HEK293 (cell line): Measurements from ENCODE around the gene WRAP73.

Source experiments
- CTCF ChIA-PET: fragments of 350-600 bp; formaldehyde crosslinking; extraction: SDS; loops from one replicate; lab custom pipeline; 2021; ENCODE audit warnings: antibody characterized with exemption; lab: Yijun Ruan, JAX
- POLR2A ChIA-PET: fragments of 300-600 bp; formaldehyde crosslinking; extraction: SDS; loops from one replicate; lab custom pipeline; 2020; ENCODE audit warnings: antibody characterized with exemption, inconsistent platforms; lab: Yijun Ruan, JAX
- H3K27ac ChIP-seq: fragments of 200-500 bp; sonication (Bioruptor generic); 2 replicates; pipeline ENCODE4 v1.5.1; 2014; ENCODE audit warnings: low read depth, low read length, control low read depth, inconsistent platforms; ENCODE audit errors: extremely low read depth
- H3K36me3 ChIP-seq, 2 experiments: fragments of 200-500 bp in 1 of 2; sonication (Bioruptor generic) in 1 of 2; 1 replicate in 1 of 2; 2 replicates in 1 of 2; pipeline ENCODE4 v1.5.1; 2014 to 2017; ENCODE audit warnings: inconsistent platforms in 2 of 2, low read length in 2 of 2; ENCODE audit not compliant: control insufficient read depth in 2 of 2, insufficient read depth in 1 of 2
- H3K4me1 ChIP-seq: fragments of 200-500 bp; sonication (Bioruptor generic); 2 replicates; pipeline ENCODE4 v1.5.1; 2014; ENCODE audit warnings: mild to moderate bottlenecking, low read length, inconsistent platforms; ENCODE audit not compliant: control insufficient read depth, insufficient read depth
- H3K4me3 ChIP-seq: 2 replicates; pipeline ENCODE4 v1.5.1; 2011; ENCODE audit warnings: low read depth, mild to moderate bottlenecking, control low read depth, low read length, moderate library complexity
- H3K9me3 ChIP-seq: fragments of 200-500 bp; sonication (Bioruptor generic); 2 replicates; pipeline ENCODE4 v1.5.1; 2014; ENCODE audit warnings: low read depth, low read length, inconsistent platforms; ENCODE audit not compliant: control insufficient read depth, insufficient read depth
- HOXC10 ChIP-seq: sonication (generic); formaldehyde crosslinking; IDR thresholded peaks from 2 replicates; pipeline ENCODE4 v1.8.1; 2023; ENCODE audit warnings: mild to moderate bottlenecking, missing genetic modification reagents
- IKZF3 ChIP-seq: fragments of 450-650 bp; IDR thresholded peaks from 2 replicates; pipeline ENCODE4 v1.5.0; 2018; ENCODE audit warnings: missing biosample characterization, mild to moderate bottlenecking, missing genetic modification characterization, moderate library complexity
- KLF16 ChIP-seq: fragments of 450-650 bp; formaldehyde crosslinking; IDR thresholded peaks from 2 replicates; pipeline ENCODE4 v1.5.1; 2017; ENCODE audit warnings: missing biosample characterization, missing genetic modification characterization
- PRDM6 ChIP-seq: fragments of 450-650 bp; formaldehyde crosslinking; IDR thresholded peaks from 2 replicates; pipeline ENCODE4 v1.5.1; 2017; ENCODE audit warnings: missing biosample characterization, missing genetic modification characterization
- ZBTB20 ChIP-seq: fragments of 450-650 bp; formaldehyde crosslinking; IDR thresholded peaks from 2 replicates; pipeline ENCODE4 v1.5.1; 2016; ENCODE audit warnings: missing biosample characterization, missing genetic modification characterization
- ZBTB6 ChIP-seq: fragments of 450-650 bp; formaldehyde crosslinking; IDR thresholded peaks from 2 replicates; pipeline ENCODE4 v1.5.1; 2017; ENCODE audit warnings: missing biosample characterization, missing genetic modification characterization
- ZEB2 ChIP-seq: fragments of 450-650 bp; formaldehyde crosslinking; IDR thresholded peaks from 2 replicates; pipeline ENCODE4 v1.5.1; 2016; ENCODE audit warnings: missing biosample characterization, missing genetic modification characterization
- ZIC2 ChIP-seq: fragments of 450-650 bp; formaldehyde crosslinking; IDR thresholded peaks from 2 replicates; pipeline ENCODE4 v1.5.1; 2016; ENCODE audit warnings: missing biosample characterization, missing genetic modification characterization
- ZNF157 ChIP-seq: fragments of 450-650 bp; formaldehyde crosslinking; IDR thresholded peaks from 2 replicates; pipeline ENCODE4 v1.5.1; 2016; ENCODE audit warnings: missing biosample characterization, missing genetic modification characterization
- ZNF169 ChIP-seq: fragments of 450-650 bp; formaldehyde crosslinking; IDR thresholded peaks from 2 replicates; pipeline ENCODE4 v1.5.1; 2016; ENCODE audit warnings: missing biosample characterization, missing genetic modification characterization
- ZNF26 ChIP-seq: fragments of 450-650 bp; formaldehyde crosslinking; IDR thresholded peaks from 2 replicates; pipeline ENCODE4 v1.5.1; 2016; ENCODE audit warnings: missing biosample characterization, missing genetic modification characterization
- ZNF302 ChIP-seq: fragments of 450-650 bp; formaldehyde crosslinking; IDR thresholded peaks from 2 replicates; pipeline ENCODE4 v1.5.1; 2016; ENCODE audit warnings: missing biosample characterization, missing genetic modification characterization, low read depth
- ZNF426 ChIP-seq: fragments of 450-650 bp; formaldehyde crosslinking; IDR thresholded peaks from 2 replicates; pipeline ENCODE4 v1.5.1; 2017; ENCODE audit warnings: missing biosample characterization, missing genetic modification characterization, mild to moderate bottlenecking, inconsistent platforms, moderate library complexity
- ZNF529 ChIP-seq: fragments of 450-650 bp; formaldehyde crosslinking; IDR thresholded peaks from 2 replicates; pipeline ENCODE4 v1.5.1; 2017; ENCODE audit warnings: missing genetic modification characterization, missing biosample characterization; ENCODE audit not compliant: insufficient replicate concordance
- ZNF561 ChIP-seq: fragments of 450-650 bp; IDR thresholded peaks from 2 replicates; pipeline ENCODE4 v1.5.1; 2018; ENCODE audit warnings: missing biosample characterization, missing genetic modification characterization, borderline replicate concordance
- ZNF623 ChIP-seq: fragments of 450-650 bp; formaldehyde crosslinking; IDR thresholded peaks from 2 replicates; pipeline ENCODE4 v1.5.1; 2016; ENCODE audit warnings: missing biosample characterization, missing genetic modification characterization
- ZNF624 ChIP-seq: fragments of 450-650 bp; formaldehyde crosslinking; IDR thresholded peaks from 2 replicates; pipeline ENCODE4 v1.5.1; 2017; ENCODE audit warnings: missing biosample characterization, missing genetic modification characterization
- ZNF76 ChIP-seq: fragments of 450-650 bp; formaldehyde crosslinking; IDR thresholded peaks from 2 replicates; pipeline ENCODE4; 2016; ENCODE audit warnings: low read depth, missing biosample characterization, missing genetic modification characterization, borderline replicate concordance
- ZNF785 ChIP-seq: fragments of 450-650 bp; formaldehyde crosslinking; IDR thresholded peaks from 2 replicates; pipeline ENCODE4 v1.5.1; 2016; ENCODE audit warnings: missing biosample characterization, missing genetic modification characterization
- ZSCAN16 ChIP-seq: fragments of 450-650 bp; formaldehyde crosslinking; IDR thresholded peaks from 2 replicates; pipeline ENCODE4 v1.5.1; 2016; ENCODE audit warnings: missing biosample characterization, missing genetic modification characterization
- ZSCAN18 ChIP-seq: fragments of 450-650 bp; formaldehyde crosslinking; IDR thresholded peaks from 2 replicates; pipeline ENCODE4 v1.5.1; 2016; ENCODE audit warnings: missing biosample characterization, missing genetic modification characterization

Gene WRAP73

GRCh38 chr1:3590139-3590763 lies 59.7 kb downstream of the WRAP73 start (continued):
- no peak for TF ChIP-seq ZNF26 (tag by site-specific recombination)

GRCh38 chr1:3588395-3588794 lies 61.5 kb downstream of the WRAP73 start:
- no peak overlapping the region for H3K27ac ChIP-seq
- CTCF ChIA-PET = interaction anchor here (0.6 to 3.3 kb wide), 5 partner anchors 9 to 29 kb away, joined by 3 to 41 read pairs (median 3); no protein-coding TSS in a partner anchor

More at GRCh38 chr1:3588395-3588794, 61.5 kb downstream of the WRAP73 start:
- no peak for TF ChIP-seq ZSCAN16 (tag by site-specific recombination)
- no peak for TF ChIP-seq ZNF529 (tag by site-specific recombination)
- TF ChIP-seq ZIC2 = no peak
- no peak for TF ChIP-seq ZNF426 (tag by site-specific recombination)
- no peak for TF ChIP-seq HOXC10 (CRISPR knock-in tag)
- TF ChIP-seq ZEB2 (tag by site-specific recombination) = no peak
- TF ChIP-seq ZNF623 = no peak
- TF ChIP-seq KLF16 = no peak
- TF ChIP-seq ZSCAN18 (tag by site-specific recombination) = no peak
- TF ChIP-seq ZNF561 (tag by site-specific recombination) = no peak
- TF ChIP-seq ZNF76 (tag by site-specific recombination) = no peak
- no peak for TF ChIP-seq ZNF169 (tag by site-specific recombination)
- TF ChIP-seq ZNF157 (tag by site-specific recombination) = no peak
- TF ChIP-seq ZNF785 (tag by site-specific recombination) = no peak
- no peak for TF ChIP-seq PRDM6
- no peak for TF ChIP-seq ZNF302
- no peak for TF ChIP-seq ZBTB6 (tag by site-specific recombination)
- TF ChIP-seq ZNF624 = no peak
- no peak for TF ChIP-seq IKZF3 (tag by site-specific recombination)
- TF ChIP-seq ZBTB20 (tag by site-specific recombination) = no peak
- no peaks in the 10 kb centered on the region for H3K9me3 ChIP-seq
- no peaks in the 10 kb centered on the region for H3K36me3 ChIP-seq
- H3K4me1 ChIP-seq = no peaks in the 10 kb centered on the region
- POLR2A ChIA-PET = interaction anchor here (0.6 kb wide), 1 partner anchor 10 kb away, joined by 3 read pairs; no protein-coding TSS in a partner anchor
- no peak overlapping the region for H3K4me3 ChIP-seq
